Caco-2 (cell line): Measurements from ENCODE around the gene HOXD10. TPM values are rescaled to one million over a fixed set of nuclear protein-coding genes. Genes with fewer than 3 reads are reported as not detected.

Experiments
- BruUV-seq: library from RNA; stranded (reverse); fragments of 400-500 nt; replicated peaks from 2 replicates; lab custom pipeline; 2021; lab: Mats Ljungman, UMichigan
- CTCF ChIA-PET: fragments of 300-600 bp; sonication (Branson Sonifier 250); formaldehyde crosslinking; loops from one replicate; lab custom pipeline; 2022; ENCODE audit warnings: antibody characterized with exemption; lab: Charles Lee
- POLR2A ChIA-PET: fragments of 300-600 bp; sonication (Branson Sonifier 250); formaldehyde crosslinking; loops from one replicate; lab custom pipeline; 2022; ENCODE audit warnings: antibody characterized with exemption; lab: Charles Lee
- DNase-seq, 2 experiments: peaks; one replicate each; pipeline versions ENCODE4 v3.0.0 to v3.0.0-alpha.2; 2020 to 2022
- H3K27me3 ChIP-seq: replicated peaks from 2 replicates; pipeline ENCODE4 v1.6.0; 2011; ENCODE audit warnings: low read length; ENCODE audit not compliant: control insufficient read depth, insufficient read depth
- H3K36me3 ChIP-seq: 2 replicates; pipeline ENCODE4 v1.5.1; 2011; ENCODE audit warnings: low read length; ENCODE audit not compliant: control insufficient read depth, insufficient read depth
- H3K4me1 ChIP-seq: fragments of 250-450 bp; sonication (Bioruptor Pico); 2 replicates; pipeline ENCODE4 v1.5.1; 2020; ENCODE audit warnings: mild to moderate bottlenecking
- H3K4me3 ChIP-seq: 2 replicates; pipeline ENCODE4 v1.5.1; 2011; ENCODE audit warnings: low read depth, mild to moderate bottlenecking, control low read depth, low read length
- H3K9me3 ChIP-seq: fragments of 250-450 bp; sonication (Bioruptor Pico); 2 replicates; pipeline ENCODE4 v1.5.1; 2020; ENCODE audit warnings: mild to moderate bottlenecking, moderate library complexity
- H3K27ac Mint-ChIP-seq: one replicate; pipeline ENCODE4 v1.8.0; 2022; ENCODE audit warnings: mixed read lengths; ENCODE audit not compliant: unreplicated experiment
- H3K27me3 Mint-ChIP-seq: one replicate; pipeline ENCODE4 v1.8.0; 2022; ENCODE audit warnings: mixed read lengths; ENCODE audit not compliant: insufficient read depth, unreplicated experiment
- H3K36me3 Mint-ChIP-seq: one replicate; pipeline ENCODE4 v1.8.0; 2022; ENCODE audit warnings: mild to moderate bottlenecking, mixed read lengths; ENCODE audit not compliant: insufficient read depth, unreplicated experiment
- H3K4me1 Mint-ChIP-seq: one replicate; pipeline ENCODE4 v1.8.0; 2022; ENCODE audit warnings: low read depth, mixed read lengths; ENCODE audit not compliant: unreplicated experiment
- H3K4me3 Mint-ChIP-seq: one replicate; pipeline ENCODE4 v1.8.0; 2022; ENCODE audit warnings: mild to moderate bottlenecking, moderate library complexity, mixed read lengths; ENCODE audit not compliant: unreplicated experiment
- H3K9me3 Mint-ChIP-seq: one replicate; pipeline ENCODE4 v1.8.0; 2022; ENCODE audit warnings: mixed read lengths; ENCODE audit not compliant: unreplicated experiment
- intact Hi-C: fragments of 100-400 bp; cut with micrococcal nuclease; formaldehyde crosslinking; loops from one replicate; pipeline ENCODE4 v1.10.0; 2022; ENCODE audit not compliant: unreplicated experiment
- total RNA-seq: library from RNA; stranded (reverse); gene quantifications from 2 replicates; pipeline ENCODE4 v1.2.3, GENCODE V29; 2022
- TF ChIP-seq, protein P1 (sequence below), 2 experiments: fragments of 200-600 bp in 1 of 2; IDR thresholded peaks; 1 replicate in 1 of 2; 2 replicates in 1 of 2; pipeline versions ENCODE4 v1.5.1 to v1.8.0; 2011 to 2022; ENCODE audit warnings: antibody characterized with exemption in 1 of 2, control low read depth in 1 of 2, inconsistent platforms in 1 of 2, low read depth in 1 of 2, low read length in 1 of 2, mild to moderate bottlenecking in 1 of 2, moderate library complexity in 1 of 2; ENCODE audit not compliant: insufficient read depth in 1 of 2, severe bottlenecking in 1 of 2, unreplicated experiment in 1 of 2

The HOXD10 gene
- total RNA-seq, 1 experiment from 2014 or later: not detected

DNA sequence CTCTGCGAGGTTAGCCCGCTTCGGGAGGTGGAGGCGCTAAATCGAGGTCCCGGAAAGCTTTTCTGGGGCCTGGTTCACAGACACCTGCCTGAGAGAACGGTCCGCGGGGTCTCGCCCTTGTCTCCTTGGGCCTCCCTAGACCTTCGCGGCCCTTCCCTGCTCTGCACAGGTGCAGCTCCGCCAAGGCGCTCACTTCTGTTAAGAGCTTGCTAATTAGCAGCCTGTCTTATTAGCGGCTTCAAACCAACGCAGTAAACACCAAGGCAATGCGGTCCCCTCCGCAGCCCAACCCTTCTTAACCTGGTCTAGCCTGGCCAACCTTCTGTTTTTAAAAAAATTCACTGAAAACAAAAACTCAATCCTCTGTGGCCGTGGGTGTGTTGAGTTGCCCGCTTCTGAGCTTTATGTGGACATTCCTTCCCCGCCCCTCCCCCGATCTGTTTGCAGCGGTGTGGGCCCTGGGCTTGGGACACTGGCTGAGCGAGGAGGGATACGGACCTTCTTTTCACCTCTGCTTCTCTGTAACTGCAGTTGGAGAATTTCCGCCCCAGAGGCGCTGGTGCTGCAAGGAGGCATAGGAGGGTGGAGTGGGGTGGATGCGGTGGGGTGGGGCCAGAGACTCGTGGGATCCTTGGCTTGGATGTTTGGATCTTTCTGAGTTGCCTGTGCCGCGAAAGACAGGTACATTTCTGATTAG lies 31.4 kb downstream of the HOXD10 start:
- intact Hi-C loops: no loop called here
- BruUV-seq: no TSS peak
- no peak overlapping the region for H3K4me3 Mint-ChIP-seq
- no peaks in the 10 kb centered on the region for H3K9me3 Mint-ChIP-seq
- no peak overlapping the region for H3K27ac Mint-ChIP-seq
- TF ChIP-seq, protein P1, sequence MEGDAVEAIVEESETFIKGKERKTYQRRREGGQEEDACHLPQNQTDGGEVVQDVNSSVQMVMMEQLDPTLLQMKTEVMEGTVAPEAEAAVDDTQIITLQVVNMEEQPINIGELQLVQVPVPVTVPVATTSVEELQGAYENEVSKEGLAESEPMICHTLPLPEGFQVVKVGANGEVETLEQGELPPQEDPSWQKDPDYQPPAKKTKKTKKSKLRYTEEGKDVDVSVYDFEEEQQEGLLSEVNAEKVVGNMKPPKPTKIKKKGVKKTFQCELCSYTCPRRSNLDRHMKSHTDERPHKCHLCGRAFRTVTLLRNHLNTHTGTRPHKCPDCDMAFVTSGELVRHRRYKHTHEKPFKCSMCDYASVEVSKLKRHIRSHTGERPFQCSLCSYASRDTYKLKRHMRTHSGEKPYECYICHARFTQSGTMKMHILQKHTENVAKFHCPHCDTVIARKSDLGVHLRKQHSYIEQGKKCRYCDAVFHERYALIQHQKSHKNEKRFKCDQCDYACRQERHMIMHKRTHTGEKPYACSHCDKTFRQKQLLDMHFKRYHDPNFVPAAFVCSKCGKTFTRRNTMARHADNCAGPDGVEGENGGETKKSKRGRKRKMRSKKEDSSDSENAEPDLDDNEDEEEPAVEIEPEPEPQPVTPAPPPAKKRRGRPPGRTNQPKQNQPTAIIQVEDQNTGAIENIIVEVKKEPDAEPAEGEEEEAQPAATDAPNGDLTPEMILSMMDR (IDR thresholded peaks at IDR 0.05; ENCODE audit: insufficient read depth in 1 of 2, low read depth in 1 of 2, low read length in 1 of 2, severe bottlenecking in 1 of 2, unreplicated experiment in 1 of 2): no peak
- peaks cover 8% of the 10 kb centered on the region for H3K27me3 Mint-ChIP-seq
- no peaks in the 10 kb centered on the region for H3K4me1 Mint-ChIP-seq
- H3K9me3 ChIP-seq: no peaks in the 10 kb centered on the region
- H3K36me3 ChIP-seq: no peaks in the 10 kb centered on the region
- ChIA-PET CTCF (no interaction called here), POLR2A (no interaction called here)
- no peaks in the 10 kb centered on the region for H3K4me1 ChIP-seq
- DNase-seq: peak in 1 of 2 experiments; percentile 33
- no peaks in the 10 kb centered on the region for H3K36me3 Mint-ChIP-seq
- H3K27me3 ChIP-seq: 0 out of 2 replicates have a peak, but pooled peaks cover 1% of the 10 kb centered on the region
- no peak overlapping the region for H3K4me3 ChIP-seq

DNA sequence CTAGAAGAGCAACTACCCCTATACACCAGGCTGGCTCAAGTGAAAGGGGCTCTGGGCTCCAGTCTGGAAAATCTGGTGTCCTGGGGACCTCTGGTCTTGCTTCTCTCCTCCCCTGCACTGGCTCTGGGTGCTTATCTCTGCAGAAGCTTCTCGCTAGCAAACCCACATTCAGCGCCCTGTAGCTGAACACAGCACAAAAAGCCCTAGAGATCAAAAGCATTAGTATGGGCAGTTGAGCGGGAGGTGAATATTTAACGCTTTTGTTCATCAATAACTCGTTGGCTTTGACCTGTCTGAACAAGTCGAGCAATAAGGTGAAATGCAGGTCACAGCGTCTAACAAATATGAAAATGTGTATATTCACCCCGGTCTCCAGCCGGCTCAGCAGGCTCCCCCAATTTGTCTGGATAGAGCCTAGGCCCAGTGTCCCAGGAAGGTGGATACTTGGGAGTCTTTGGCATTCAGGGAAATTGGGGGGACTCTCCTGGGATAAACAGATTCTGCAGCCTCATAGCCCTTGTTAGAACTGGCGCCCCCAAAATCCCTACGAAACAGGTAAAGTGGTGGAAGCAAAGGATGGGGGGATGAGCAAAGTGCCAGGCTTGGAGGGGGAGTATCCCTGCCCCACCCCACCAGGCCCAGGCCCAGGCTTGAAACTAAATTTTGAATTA lies 32.3 kb downstream of the HOXD10 start:
- H3K9me3 Mint-ChIP-seq: no peaks in the 10 kb centered on the region
- H3K27me3 Mint-ChIP-seq: peaks cover 8% of the 10 kb centered on the region
- Histone ChIP-seq H3K27me3 (0 out of 2 replicates have a peak, but pooled peaks cover 1% of the 10 kb centered on the region), H3K4me1 (no peaks in the 10 kb centered on the region), H3K4me3 (no peak overlapping the region), H3K36me3 (no peaks in the 10 kb centered on the region), H3K9me3 (no peaks in the 10 kb centered on the region)
- no peak overlapping the region for H3K4me3 Mint-ChIP-seq
- no TSS peak for BruUV-seq
- ChIA-PET CTCF (no interaction called here), POLR2A (no interaction called here)
- TF ChIP-seq, protein P1 (IDR thresholded peaks at IDR 0.05; ENCODE audit: insufficient read depth in 1 of 2, low read depth in 1 of 2, low read length in 1 of 2, severe bottlenecking in 1 of 2, unreplicated experiment in 1 of 2): no peak
- no peaks in the 10 kb centered on the region for H3K36me3 Mint-ChIP-seq
- peak in 1 of 2 experiments; percentile 15 for DNase-seq
- intact Hi-C loops: no loop called here
- no peaks in the 10 kb centered on the region for H3K4me1 Mint-ChIP-seq
- H3K27ac Mint-ChIP-seq: no peak overlapping the region

DNA sequence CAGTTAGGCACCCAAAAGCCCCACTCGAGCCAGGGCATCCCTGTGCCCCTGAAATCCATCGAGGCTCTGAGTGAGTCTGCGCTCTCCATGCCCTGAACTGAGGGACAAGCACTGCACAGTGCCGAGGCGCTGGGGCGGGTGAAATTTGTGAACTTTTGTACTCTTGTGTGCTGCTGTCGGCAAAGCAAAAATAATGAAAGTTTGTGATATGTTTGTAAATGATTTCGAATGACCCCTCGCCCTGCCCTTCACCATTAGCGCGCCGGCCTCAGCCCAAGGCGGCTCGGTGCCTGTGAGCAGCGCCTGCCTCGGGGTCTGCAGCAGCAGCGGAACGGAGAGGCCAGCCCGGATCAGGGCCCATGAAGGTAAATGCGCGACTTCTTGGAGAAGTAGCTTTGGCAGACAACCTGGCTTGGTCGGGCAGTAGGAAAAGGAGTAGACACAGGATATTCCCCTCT lies 32.9 kb downstream of the HOXD10 start:
- Mint-ChIP-seq H3K36me3 (no peaks in the 10 kb centered on the region), H3K9me3 (no peaks in the 10 kb centered on the region), H3K27ac (no peak overlapping the region), H3K4me3 (no peak overlapping the region), H3K4me1 (no peaks in the 10 kb centered on the region), H3K27me3 (peaks cover 8% of the 10 kb centered on the region)
- ChIA-PET POLR2A (no interaction called here), CTCF (no interaction called here)
- Histone ChIP-seq H3K36me3 (no peaks in the 10 kb centered on the region), H3K27me3 (0 out of 2 replicates have a peak, but pooled peaks cover 1% of the 10 kb centered on the region), H3K4me3 (no peak overlapping the region), H3K9me3 (no peaks in the 10 kb centered on the region), H3K4me1 (no peaks in the 10 kb centered on the region)
- DNase-seq: no peak
- no TSS peak for BruUV-seq
- TF ChIP-seq, protein P1 (IDR thresholded peaks at IDR 0.05; ENCODE audit: insufficient read depth in 1 of 2, low read depth in 1 of 2, low read length in 1 of 2, severe bottlenecking in 1 of 2, unreplicated experiment in 1 of 2): no peak
- intact Hi-C loops: no loop called here
